H1 (cell line): ENCODE results near the gene PDIA5. TPM values are rescaled to one million over a fixed set of nuclear protein-coding genes. Genes with fewer than 3 reads are reported as not detected.

ENCODE experiments used
- ASH2L ChIP-seq: fragments of 200-600, 300-600 bp; sonication (generic); IDR thresholded peaks from one replicate; pipeline ENCODE4 v1.7.1; 2017; ENCODE audit warnings: low read length
- CBX8 ChIP-seq: fragments of 300-800, 300-1000 bp; sonication (generic); IDR thresholded peaks from 2 replicates; pipeline ENCODE4 v1.7.1; 2016; ENCODE audit warnings: low read depth, low read length, borderline replicate concordance
- EZH2 ChIP-seq: fragments of 200-600 bp; sonication (generic); IDR thresholded peaks from 2 replicates; pipeline ENCODE4 v1.7.1; 2012; ENCODE audit warnings: low read depth, mild to moderate bottlenecking, moderate library complexity, low read length, inconsistent platforms; ENCODE audit not compliant: severe bottlenecking
- GABPA ChIP-seq: IDR thresholded peaks from 2 replicates; pipeline ENCODE4 v1.6.1; 2011; ENCODE audit warnings: mild to moderate bottlenecking, low read length, moderate library complexity, borderline replicate concordance; ENCODE audit not compliant: insufficient read depth
- JUN ChIP-seq: IDR thresholded peaks from 2 replicates; pipeline ENCODE4 v1.6.1; 2011; ENCODE audit warnings: low read depth, mild to moderate bottlenecking, improper control_type of control experiment, low read length
- MAFK ChIP-seq: IDR thresholded peaks from 2 replicates; pipeline ENCODE4 v1.6.1; 2012; ENCODE audit warnings: low read depth, mild to moderate bottlenecking, improper control_type of control experiment, low read length
- SIN3A ChIP-seq, 2 experiments: IDR thresholded peaks in 1 of 2; conservative IDR thresholded peaks in 1 of 2; 2 replicates each; pipeline ENCODE4 v1.6.1; 2011 to 2012; ENCODE audit warnings: low read length in 2 of 2, improper control_type of control experiment in 1 of 2, low read depth in 1 of 2, mild to moderate bottlenecking in 1 of 2
- SIX5 ChIP-seq: IDR thresholded peaks from 2 replicates; pipeline ENCODE4 v1.6.1; 2011; ENCODE audit warnings: mild to moderate bottlenecking, low read depth, low read length
- polyA plus RNA-seq, 7 experiments: library from polyadenylated mRNA; depleted of rRNA in 3 of 7; stranded (reverse) in 5 of 7; unstranded in 2 of 7; fragments of >200 nt in 5 of 7; fragments of 200-250 nt in 2 of 7; gene quantifications; 1 replicate in 5 of 7; 2 replicates in 1 of 7; 4 replicates in 1 of 7; pipeline versions ENCODE4 v1.2.1 to v1.2.3, GENCODE V29; 2011 to 2013; ENCODE audit warnings: missing spikeins in 2 of 7, mixed read lengths in 2 of 7
- total RNA-seq: library from RNA; stranded (reverse); fragmentation: NEBNext Ultra II Directional; extraction: Animal tissue kit (Norgen Biotek cat#: 25700); gene quantifications from 2 replicates; pipeline ENCODE4 v1.2.1, GENCODE V29; 2021
- TF ChIP-seq, protein P1 (sequence below): fragments of 300-600 bp; sonication (generic); IDR thresholded peaks from 2 replicates; pipeline ENCODE4 v1.7.1; 2012; ENCODE audit warnings: low read length, moderate library complexity, mild to moderate bottlenecking, inconsistent platforms; ENCODE audit not compliant: insufficient replicate concordance

The PDIA5 gene
- total and polyA plus RNA-seq, 2 of the 8 experiments (the other 6 are each of a cell fraction or from before 2014, with no cell fraction given) = 18.2 to 32.8 TPM

DNA sequence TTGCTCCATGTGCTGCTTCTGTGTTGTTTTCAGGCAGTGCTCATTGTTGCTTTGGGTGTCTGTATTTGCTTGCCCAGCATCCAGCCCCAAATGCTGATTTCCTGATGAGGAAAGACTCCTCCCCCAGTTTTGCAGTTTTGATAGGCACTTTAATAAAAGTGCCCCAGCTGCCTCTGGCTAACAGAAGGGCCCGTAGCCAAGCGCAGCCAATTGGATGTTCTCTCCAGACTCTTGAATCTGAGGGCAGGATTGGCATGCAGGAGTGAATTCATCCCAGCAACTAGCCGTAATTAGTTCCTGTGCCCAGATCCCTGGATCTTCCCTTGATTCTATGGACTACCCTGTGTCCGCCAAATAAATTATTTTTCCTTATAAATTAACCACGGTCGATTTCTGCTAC is 24.4 kb upstream of the PDIA5 start (continued):
- TF ChIP-seq, protein P1, sequence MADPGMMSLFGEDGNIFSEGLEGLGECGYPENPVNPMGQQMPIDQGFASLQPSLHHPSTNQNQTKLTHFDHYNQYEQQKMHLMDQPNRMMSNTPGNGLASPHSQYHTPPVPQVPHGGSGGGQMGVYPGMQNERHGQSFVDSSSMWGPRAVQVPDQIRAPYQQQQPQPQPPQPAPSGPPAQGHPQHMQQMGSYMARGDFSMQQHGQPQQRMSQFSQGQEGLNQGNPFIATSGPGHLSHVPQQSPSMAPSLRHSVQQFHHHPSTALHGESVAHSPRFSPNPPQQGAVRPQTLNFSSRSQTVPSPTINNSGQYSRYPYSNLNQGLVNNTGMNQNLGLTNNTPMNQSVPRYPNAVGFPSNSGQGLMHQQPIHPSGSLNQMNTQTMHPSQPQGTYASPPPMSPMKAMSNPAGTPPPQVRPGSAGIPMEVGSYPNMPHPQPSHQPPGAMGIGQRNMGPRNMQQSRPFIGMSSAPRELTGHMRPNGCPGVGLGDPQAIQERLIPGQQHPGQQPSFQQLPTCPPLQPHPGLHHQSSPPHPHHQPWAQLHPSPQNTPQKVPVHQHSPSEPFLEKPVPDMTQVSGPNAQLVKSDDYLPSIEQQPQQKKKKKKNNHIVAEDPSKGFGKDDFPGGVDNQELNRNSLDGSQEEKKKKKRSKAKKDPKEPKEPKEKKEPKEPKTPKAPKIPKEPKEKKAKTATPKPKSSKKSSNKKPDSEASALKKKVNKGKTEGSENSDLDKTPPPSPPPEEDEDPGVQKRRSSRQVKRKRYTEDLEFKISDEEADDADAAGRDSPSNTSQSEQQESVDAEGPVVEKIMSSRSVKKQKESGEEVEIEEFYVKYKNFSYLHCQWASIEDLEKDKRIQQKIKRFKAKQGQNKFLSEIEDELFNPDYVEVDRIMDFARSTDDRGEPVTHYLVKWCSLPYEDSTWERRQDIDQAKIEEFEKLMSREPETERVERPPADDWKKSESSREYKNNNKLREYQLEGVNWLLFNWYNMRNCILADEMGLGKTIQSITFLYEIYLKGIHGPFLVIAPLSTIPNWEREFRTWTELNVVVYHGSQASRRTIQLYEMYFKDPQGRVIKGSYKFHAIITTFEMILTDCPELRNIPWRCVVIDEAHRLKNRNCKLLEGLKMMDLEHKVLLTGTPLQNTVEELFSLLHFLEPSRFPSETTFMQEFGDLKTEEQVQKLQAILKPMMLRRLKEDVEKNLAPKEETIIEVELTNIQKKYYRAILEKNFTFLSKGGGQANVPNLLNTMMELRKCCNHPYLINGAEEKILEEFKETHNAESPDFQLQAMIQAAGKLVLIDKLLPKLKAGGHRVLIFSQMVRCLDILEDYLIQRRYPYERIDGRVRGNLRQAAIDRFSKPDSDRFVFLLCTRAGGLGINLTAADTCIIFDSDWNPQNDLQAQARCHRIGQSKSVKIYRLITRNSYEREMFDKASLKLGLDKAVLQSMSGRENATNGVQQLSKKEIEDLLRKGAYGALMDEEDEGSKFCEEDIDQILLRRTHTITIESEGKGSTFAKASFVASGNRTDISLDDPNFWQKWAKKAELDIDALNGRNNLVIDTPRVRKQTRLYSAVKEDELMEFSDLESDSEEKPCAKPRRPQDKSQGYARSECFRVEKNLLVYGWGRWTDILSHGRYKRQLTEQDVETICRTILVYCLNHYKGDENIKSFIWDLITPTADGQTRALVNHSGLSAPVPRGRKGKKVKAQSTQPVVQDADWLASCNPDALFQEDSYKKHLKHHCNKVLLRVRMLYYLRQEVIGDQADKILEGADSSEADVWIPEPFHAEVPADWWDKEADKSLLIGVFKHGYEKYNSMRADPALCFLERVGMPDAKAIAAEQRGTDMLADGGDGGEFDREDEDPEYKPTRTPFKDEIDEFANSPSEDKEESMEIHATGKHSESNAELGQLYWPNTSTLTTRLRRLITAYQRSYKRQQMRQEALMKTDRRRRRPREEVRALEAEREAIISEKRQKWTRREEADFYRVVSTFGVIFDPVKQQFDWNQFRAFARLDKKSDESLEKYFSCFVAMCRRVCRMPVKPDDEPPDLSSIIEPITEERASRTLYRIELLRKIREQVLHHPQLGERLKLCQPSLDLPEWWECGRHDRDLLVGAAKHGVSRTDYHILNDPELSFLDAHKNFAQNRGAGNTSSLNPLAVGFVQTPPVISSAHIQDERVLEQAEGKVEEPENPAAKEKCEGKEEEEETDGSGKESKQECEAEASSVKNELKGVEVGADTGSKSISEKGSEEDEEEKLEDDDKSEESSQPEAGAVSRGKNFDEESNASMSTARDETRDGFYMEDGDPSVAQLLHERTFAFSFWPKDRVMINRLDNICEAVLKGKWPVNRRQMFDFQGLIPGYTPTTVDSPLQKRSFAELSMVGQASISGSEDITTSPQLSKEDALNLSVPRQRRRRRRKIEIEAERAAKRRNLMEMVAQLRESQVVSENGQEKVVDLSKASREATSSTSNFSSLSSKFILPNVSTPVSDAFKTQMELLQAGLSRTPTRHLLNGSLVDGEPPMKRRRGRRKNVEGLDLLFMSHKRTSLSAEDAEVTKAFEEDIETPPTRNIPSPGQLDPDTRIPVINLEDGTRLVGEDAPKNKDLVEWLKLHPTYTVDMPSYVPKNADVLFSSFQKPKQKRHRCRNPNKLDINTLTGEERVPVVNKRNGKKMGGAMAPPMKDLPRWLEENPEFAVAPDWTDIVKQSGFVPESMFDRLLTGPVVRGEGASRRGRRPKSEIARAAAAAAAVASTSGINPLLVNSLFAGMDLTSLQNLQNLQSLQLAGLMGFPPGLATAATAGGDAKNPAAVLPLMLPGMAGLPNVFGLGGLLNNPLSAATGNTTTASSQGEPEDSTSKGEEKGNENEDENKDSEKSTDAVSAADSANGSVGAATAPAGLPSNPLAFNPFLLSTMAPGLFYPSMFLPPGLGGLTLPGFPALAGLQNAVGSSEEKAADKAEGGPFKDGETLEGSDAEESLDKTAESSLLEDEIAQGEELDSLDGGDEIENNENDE = no peak
- TF ChIP-seq JUN (no peak), GABPA (no peak), SIX5 (no peak), MAFK (no peak), SIN3A (conservative IDR thresholded peaks at IDR 0.05 in 1 of 2, IDR thresholded peaks at IDR 0.05 in 1 of 2; ENCODE audit: low read depth in 1 of 2, low read length in 2 of 2) (no peak), ASH2L (no peak), EZH2 (no peak), CBX8 (no peak)
